Upper lobe of left lung (tissue), 6 donors: Measurements from ENCODE around the gene DNER. TPM values are rescaled to one million over a fixed set of nuclear protein-coding genes. Genes with fewer than 3 reads are reported as not detected.

Experiments
- ATAC-seq, 2 donors: fragments of 200-7000 bp; cut with Tn5 transposase; one replicate each; pipeline ENCODE4 v1.9.1; 2022; ENCODE audit warnings: mild to moderate bottlenecking in 2 of 2, moderate library complexity in 2 of 2; ENCODE audit not compliant: low FRiP score in 2 of 2
- DNase-seq, 2 donors: peaks; one replicate each; pipeline ENCODE4 v3.0.0-alpha.2; 2019 to 2020
- H3K27ac ChIP-seq, 4 donors: fragments of 200-600 bp; sonication (generic); one replicate each; pipeline ENCODE4 v1.5.1; 2016 to 2019
- H3K27me3 ChIP-seq, 4 donors: fragments of 200-600 bp; sonication (generic); one replicate each; pipeline ENCODE4 v1.5.1; 2017 to 2019
- H3K36me3 ChIP-seq, 4 donors: fragments of 200-600 bp; sonication (generic); one replicate each; pipeline ENCODE4 v1.5.1; 2016 to 2019
- H3K4me1 ChIP-seq, 4 donors: fragments of 200-600 bp; sonication (generic); one replicate each; pipeline ENCODE4 v1.5.1; 2018 to 2019
- H3K4me3 ChIP-seq, 4 donors: fragments of 200-600 bp; sonication (generic); one replicate each; pipeline ENCODE4 v1.5.1; 2017 to 2019; ENCODE audit warnings: mild to moderate bottlenecking in 2 of 4, moderate library complexity in 1 of 4
- H3K9me3 ChIP-seq, 4 donors: fragments of 200-600 bp; sonication (generic); one replicate each; pipeline ENCODE4 v1.5.1; 2018 to 2019
- CTCF ChIP-seq, 6 experiments: fragments of 450-650 bp in 4 of 6; fragments of 200-600 bp in 2 of 6; sonication (generic) in 2 of 6; IDR thresholded peaks; one replicate each; pipeline ENCODE4 v1.5.1; 2016 to 2019; ENCODE audit warnings: antibody characterized with exemption in 6 of 6
- EP300 ChIP-seq, 4 donors: sonication (generic); formaldehyde crosslinking; IDR thresholded peaks; one replicate each; pipeline ENCODE4 v1.5.1; 2017; ENCODE audit warnings: antibody characterized with exemption in 4 of 4, control low read depth in 2 of 4
- POLR2A ChIP-seq, 4 donors: fragments of 450-650 bp; IDR thresholded peaks; one replicate each; pipeline ENCODE4 v1.5.1; 2016 to 2017; ENCODE audit warnings: antibody characterized with exemption in 4 of 4, mild to moderate bottlenecking in 2 of 4
- POLR2AphosphoS5 ChIP-seq, 2 donors: sonication (generic); formaldehyde crosslinking; IDR thresholded peaks; one replicate each; pipeline ENCODE4 v1.5.1; 2017; ENCODE audit warnings: antibody characterized with exemption in 2 of 2
- WGBS, 2 donors: methylation state at CpG; one replicate each; pipeline ENCODE4 v1.1.5; 2017 to 2018; 5-methylcytosine and 5-hydroxymethylcytosine counted together
- total RNA-seq, 6 donors: library from RNA; depleted of rRNA in 4 of 6; stranded (reverse); fragments of >200 nt in 4 of 6; gene quantifications; one replicate each; pipeline versions ENCODE4 v1.1.0 to v1.2.1, GENCODE V29; 2016 to 2021
- donor health status: DM: no; HTN: no; CAD: no; lungs with moderate emphysema.
- donor health status: DM: no; HTN: yes; CAD: no; lungs with severe emphysema.

The DNER gene
- total RNA-seq, 6 donors from 2014 or later: 0.31 to 2.1 (median 0.98) TPM

GRCh38 chr2:229666811-229667210 is 47.5 kb downstream of the DNER start:
- no peak overlapping the region for H3K27ac ChIP-seq
- H3K27me3 ChIP-seq: no peaks in the 10 kb centered on the region
- H3K4me3 ChIP-seq: no peak overlapping the region
- no peaks in the 10 kb centered on the region for H3K36me3 ChIP-seq
- no peaks in the 10 kb centered on the region for H3K4me1 ChIP-seq
- H3K9me3 ChIP-seq: no peaks in the 10 kb centered on the region
- ATAC-seq (no peak), DNase-seq (no peak)
- TF ChIP-seq POLR2A (IDR thresholded peaks at IDR 0.05) (no peak), EP300 (IDR thresholded peaks at IDR 0.05) (no peak), CTCF (IDR thresholded peaks at IDR 0.05) (no peak), POLR2AphosphoS5 (IDR thresholded peaks at IDR 0.05) (no peak)
- 84 to 87% methylated on average over 3 of the region's 3 CpGs for WGBS, 2 donors

- TF ChIP-seq POLR2AphosphoS5 (IDR thresholded peaks at IDR 0.05) (no peak), EP300 (IDR thresholded peaks at IDR 0.05) (no peak), POLR2A (IDR thresholded peaks at IDR 0.05) (no peak), CTCF (IDR thresholded peaks at IDR 0.05) (no peak)
- no peak for DNase-seq
- H3K36me3 ChIP-seq: no peaks in the 10 kb centered on the region
- no peaks in the 10 kb centered on the region for H3K27me3 ChIP-seq
- no peaks in the 10 kb centered on the region for H3K9me3 ChIP-seq
- H3K4me3 ChIP-seq: no peak overlapping the region
- H3K27ac ChIP-seq: no peak overlapping the region
- WGBS, 2 donors: 56 to 65% methylated on average over 1 of the region's 1 CpG
- no peaks in the 10 kb centered on the region for H3K4me1 ChIP-seq
- no peak for ATAC-seq
Measured at GRCh38 chr2:229665158-229665557, 49.2 kb downstream of the DNER start.

GRCh38 chr2:229661478-229661877 is 52.9 kb downstream of the DNER start:
- no peaks in the 10 kb centered on the region for H3K4me1 ChIP-seq
- no peak for TF ChIP-seq EP300 (IDR thresholded peaks at IDR 0.05)
- no peak for TF ChIP-seq POLR2AphosphoS5 (IDR thresholded peaks at IDR 0.05)
- TF ChIP-seq POLR2A (IDR thresholded peaks at IDR 0.05): no peak
- TF ChIP-seq CTCF (IDR thresholded peaks at IDR 0.05): no peak
- ATAC-seq (no peak), DNase-seq (no peak)
- H3K27me3 ChIP-seq: no peaks in the 10 kb centered on the region
- no peak overlapping the region for H3K4me3 ChIP-seq
- no peak overlapping the region for H3K27ac ChIP-seq
- no peaks in the 10 kb centered on the region for H3K9me3 ChIP-seq
- WGBS, 2 donors: 91% methylated on average over 3 of the region's 3 CpGs
- H3K36me3 ChIP-seq: no peaks in the 10 kb centered on the region

GRCh38 chr2:229660951-229661350 is 53.4 kb downstream of the DNER start:
- Histone ChIP-seq H3K27ac (no peak overlapping the region), H3K4me3 (no peak overlapping the region), H3K9me3 (no peaks in the 10 kb centered on the region), H3K27me3 (no peaks in the 10 kb centered on the region), H3K4me1 (no peaks in the 10 kb centered on the region), H3K36me3 (no peaks in the 10 kb centered on the region)
- TF ChIP-seq CTCF (IDR thresholded peaks at IDR 0.05): no peak
- TF ChIP-seq EP300 (IDR thresholded peaks at IDR 0.05): no peak
- TF ChIP-seq POLR2A (IDR thresholded peaks at IDR 0.05): no peak
- TF ChIP-seq POLR2AphosphoS5 (IDR thresholded peaks at IDR 0.05): no peak
- ATAC-seq (no peak), DNase-seq (no peak)

- ATAC-seq (no peak), DNase-seq (no peak)
- Histone ChIP-seq H3K9me3 (no peaks in the 10 kb centered on the region), H3K27me3 (no peaks in the 10 kb centered on the region), H3K36me3 (no peaks in the 10 kb centered on the region), H3K4me3 (no peak overlapping the region), H3K4me1 (no peaks in the 10 kb centered on the region), H3K27ac (no peak overlapping the region)
- TF ChIP-seq CTCF (IDR thresholded peaks at IDR 0.05): no peak
- no peak for TF ChIP-seq POLR2A (IDR thresholded peaks at IDR 0.05)
- TF ChIP-seq POLR2AphosphoS5 (IDR thresholded peaks at IDR 0.05): no peak
- TF ChIP-seq EP300 (IDR thresholded peaks at IDR 0.05): no peak
Measured at GRCh38 chr2:229660391-229660790, 54.0 kb downstream of the DNER start.
